Measurements from ENCODE around the gene MAD1L1. TPM values are rescaled to one million over a fixed set of nuclear protein-coding genes. Genes with fewer than 3 reads are reported as not detected.
A peak's percentile ranks its signal among the peaks of the same experiment; 100 is the strongest.
"Not testable (repeated sequence)": the region's sequence is repeated elsewhere in the genome, so short reads cannot be mapped to it uniquely, and the experiment has no call there.

The MAD1L1 gene
- total RNA-seq, 2 experiments from 2014 or later: 58.3 to 65.3 TPM

DNA sequence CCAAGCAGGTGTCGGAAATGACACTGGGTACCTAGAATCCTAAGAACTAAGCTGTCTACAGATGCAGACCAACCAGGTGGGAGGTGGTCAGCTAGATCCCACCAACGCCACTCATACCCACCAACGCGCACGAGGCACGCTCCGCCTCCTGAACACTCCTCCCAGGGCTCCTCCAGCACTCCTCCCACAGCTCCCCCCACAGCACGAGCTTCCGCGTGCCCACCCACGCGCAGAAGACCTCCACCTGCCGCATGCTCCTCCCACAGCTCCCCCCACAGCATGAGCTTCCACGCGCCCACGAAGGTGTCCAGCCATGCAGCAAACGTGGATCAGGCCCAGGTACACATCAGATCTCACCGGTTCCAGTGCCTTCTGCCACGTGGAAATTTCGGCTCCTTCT lies 196.0 kb downstream of the MAD1L1 start:
- ChIA-PET POLR2A (interaction anchor here (0.7 to 1.1 kb wide), 3 partner anchors 12 to 109 kb away, joined by 3 to 4 read pairs (median 3); no protein-coding TSS in a partner anchor), CTCF (ENCODE audit: unreplicated experiment) (no interaction called here)
- DNase-seq (ENCODE audit: low spot score): no peak
- Histone ChIP-seq H3K4me2 (ENCODE audit: low read length) (peak overlapping the region; percentile 71; the same call in 1 of the 2 replicates), H3K9me3 (ENCODE audit: low read length) (no peaks in the 10 kb centered on the region), H3K27ac (ENCODE audit: low read depth, low read length, poor library complexity, severe bottlenecking) (no peak overlapping the region), H4K20me1 (ENCODE audit: insufficient read depth, low read length) (no peaks in the 10 kb centered on the region; the same call in 1 of the 2 replicates), H3K79me2 (ENCODE audit: insufficient read depth, low read depth, low read length) (no peaks in the 10 kb centered on the region), H3K36me3 (ENCODE audit: insufficient read depth, low read length) (0 out of 2 replicates have a peak, but pooled peaks cover under 1% of the 10 kb centered on the region), H3K4me1 (ENCODE audit: insufficient read depth, low read length, poor library complexity, severe bottlenecking) (peaks cover 56% of the 10 kb centered on the region), H3K9me2 (ENCODE audit: insufficient read depth, low read length) (no peaks in the 10 kb centered on the region), H3K4me3 (ENCODE audit: low read depth, low read length, poor library complexity, severe bottlenecking) (no peak overlapping the region), H2AFZ (ENCODE audit: low read length) (no peak overlapping the region)
- intact Hi-C loops (cut with micrococcal nuclease; ENCODE audit: unreplicated experiment): no loop called here
- TF ChIP-seq, protein P1, sequence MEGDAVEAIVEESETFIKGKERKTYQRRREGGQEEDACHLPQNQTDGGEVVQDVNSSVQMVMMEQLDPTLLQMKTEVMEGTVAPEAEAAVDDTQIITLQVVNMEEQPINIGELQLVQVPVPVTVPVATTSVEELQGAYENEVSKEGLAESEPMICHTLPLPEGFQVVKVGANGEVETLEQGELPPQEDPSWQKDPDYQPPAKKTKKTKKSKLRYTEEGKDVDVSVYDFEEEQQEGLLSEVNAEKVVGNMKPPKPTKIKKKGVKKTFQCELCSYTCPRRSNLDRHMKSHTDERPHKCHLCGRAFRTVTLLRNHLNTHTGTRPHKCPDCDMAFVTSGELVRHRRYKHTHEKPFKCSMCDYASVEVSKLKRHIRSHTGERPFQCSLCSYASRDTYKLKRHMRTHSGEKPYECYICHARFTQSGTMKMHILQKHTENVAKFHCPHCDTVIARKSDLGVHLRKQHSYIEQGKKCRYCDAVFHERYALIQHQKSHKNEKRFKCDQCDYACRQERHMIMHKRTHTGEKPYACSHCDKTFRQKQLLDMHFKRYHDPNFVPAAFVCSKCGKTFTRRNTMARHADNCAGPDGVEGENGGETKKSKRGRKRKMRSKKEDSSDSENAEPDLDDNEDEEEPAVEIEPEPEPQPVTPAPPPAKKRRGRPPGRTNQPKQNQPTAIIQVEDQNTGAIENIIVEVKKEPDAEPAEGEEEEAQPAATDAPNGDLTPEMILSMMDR (conservative IDR thresholded peaks at IDR 0.05; ENCODE audit: low read length): no peak
- TF ChIP-seq EZH2phosphoT487 (IDR thresholded peaks at IDR 0.05; ENCODE audit: borderline replicate concordance, low read depth, low read length): no peak
- BruUV-seq (replicated peaks): no TSS peak

DNA sequence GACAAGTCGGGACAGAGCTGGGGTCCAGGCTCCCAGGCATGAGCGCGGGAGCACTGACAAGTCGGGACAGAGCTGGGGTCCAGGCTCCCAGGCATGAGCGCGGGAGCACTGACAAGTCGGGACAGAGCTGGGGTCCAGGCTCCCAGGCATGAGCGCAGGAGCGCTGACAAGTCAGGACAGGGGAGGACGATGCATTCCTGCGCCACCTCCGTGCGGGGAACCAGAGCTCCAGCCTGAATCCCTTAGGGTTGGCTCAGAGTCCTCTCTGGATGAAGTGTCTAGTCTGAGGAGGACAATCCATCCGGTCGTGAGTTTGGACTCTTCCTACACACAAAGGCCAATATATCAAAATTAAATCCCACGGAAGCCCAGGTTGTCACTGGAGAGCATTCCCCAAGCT lies 196.5 kb downstream of the MAD1L1 start:
- H3K4me3 ChIP-seq (ENCODE audit: low read depth, low read length, poor library complexity, severe bottlenecking); BruUV-seq (replicated peaks); H3K9me2 ChIP-seq (ENCODE audit: insufficient read depth, low read length); H3K79me2 ChIP-seq (ENCODE audit: insufficient read depth, low read depth, low read length); CTCF ChIA-PET (ENCODE audit: unreplicated experiment); H3K9me3 ChIP-seq (ENCODE audit: low read length); H2AFZ ChIP-seq (ENCODE audit: low read length); intact Hi-C loops (cut with micrococcal nuclease; ENCODE audit: unreplicated experiment); H3K36me3 ChIP-seq (ENCODE audit: insufficient read depth, low read length); H3K27ac ChIP-seq (ENCODE audit: low read depth, low read length, poor library complexity, severe bottlenecking); H4K20me1 ChIP-seq (ENCODE audit: insufficient read depth, low read length); H3K4me2 ChIP-seq (ENCODE audit: low read length); DNase-seq (ENCODE audit: low spot score): not testable (repeated sequence)
- peaks cover 56% of the 10 kb centered on the region for H3K4me1 ChIP-seq (ENCODE audit: insufficient read depth, low read length, poor library complexity, severe bottlenecking)
- POLR2A ChIA-PET: interaction anchor here (0.9 to 1.1 kb wide), 2 partner anchors 11 to 109 kb away, joined by 3 read pairs; no protein-coding TSS in a partner anchor

DNA sequence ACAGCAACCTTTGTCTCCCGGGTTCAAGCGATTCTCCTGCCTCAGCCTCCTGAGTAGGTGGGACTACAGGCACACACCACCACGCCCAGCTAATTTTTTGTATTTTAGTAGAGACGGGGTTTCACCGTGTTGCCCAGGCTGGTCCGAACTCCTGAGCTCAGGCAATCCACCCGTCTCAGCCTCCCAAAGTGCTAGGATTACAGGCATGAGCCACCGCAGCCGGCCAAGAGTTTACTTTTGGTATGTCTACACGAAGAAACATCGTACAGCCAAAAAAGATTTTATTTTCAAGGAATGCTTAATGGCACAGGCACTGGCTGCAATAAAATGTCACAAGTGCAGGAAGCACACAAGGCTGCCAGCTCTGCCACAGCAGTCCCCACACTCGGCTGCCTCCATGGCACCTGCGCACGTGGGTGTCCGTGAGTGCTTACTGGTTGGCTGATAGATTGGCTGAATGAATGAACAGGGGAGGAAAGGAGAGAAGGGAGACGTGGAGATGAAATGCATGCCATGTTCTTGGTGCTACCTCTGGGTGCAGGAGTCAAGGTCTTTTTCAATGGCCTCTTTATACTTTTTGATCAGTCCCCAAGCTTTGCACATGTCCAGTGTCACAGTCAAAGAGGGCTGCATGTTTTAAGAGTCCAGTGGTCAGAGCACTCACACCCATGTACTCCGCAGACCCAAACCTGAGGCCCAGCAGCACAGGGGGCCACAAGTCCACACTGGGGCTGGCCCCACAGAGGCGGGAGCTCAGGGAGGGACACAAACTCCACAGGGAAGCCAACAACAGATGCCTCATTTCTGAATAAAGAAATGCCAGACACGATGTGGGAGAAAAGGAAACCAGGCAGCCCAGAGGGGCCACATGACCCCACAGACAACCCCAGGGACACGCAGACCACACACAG lies 198.2 kb downstream of the MAD1L1 start:
- Histone ChIP-seq H3K4me2 (ENCODE audit: low read length) (no peak overlapping the region), H3K9me2 (ENCODE audit: insufficient read depth, low read length) (no peaks in the 10 kb centered on the region), H3K27ac (ENCODE audit: low read depth, low read length, poor library complexity, severe bottlenecking) (no peak overlapping the region), H3K79me2 (ENCODE audit: insufficient read depth, low read depth, low read length) (no peaks in the 10 kb centered on the region), H4K20me1 (ENCODE audit: insufficient read depth, low read length) (no peaks in the 10 kb centered on the region; the same call in 1 of the 2 replicates), H3K36me3 (ENCODE audit: insufficient read depth, low read length) (no peaks in the 10 kb centered on the region), H3K4me1 (ENCODE audit: insufficient read depth, low read length, poor library complexity, severe bottlenecking) (peaks cover 49% of the 10 kb centered on the region), H3K4me3 (ENCODE audit: low read depth, low read length, poor library complexity, severe bottlenecking) (no peak overlapping the region), H3K9me3 (ENCODE audit: low read length) (no peaks in the 10 kb centered on the region), H2AFZ (ENCODE audit: low read length) (no peak overlapping the region)
- BruUV-seq (replicated peaks): no TSS peak
- ChIA-PET POLR2A (interaction anchor here (0.6 kb wide), 1 partner anchor 284 kb away, joined by 3 read pairs; no protein-coding TSS in a partner anchor), CTCF (ENCODE audit: unreplicated experiment) (no interaction called here)
- intact Hi-C loops (cut with micrococcal nuclease; ENCODE audit: unreplicated experiment): loop anchor here (5.0 kb wide), 1 partner anchor 52 kb away; no protein-coding TSS in a partner anchor
- TF ChIP-seq EZH2phosphoT487 (IDR thresholded peaks at IDR 0.05; ENCODE audit: borderline replicate concordance, low read depth, low read length): no peak
- TF ChIP-seq, protein P1 (conservative IDR thresholded peaks at IDR 0.05; ENCODE audit: low read length): no peak
- no peak for DNase-seq (ENCODE audit: low spot score)

Measured in OCI-LY7 (cell line).